K562 (cell line): ENCODE results near the gene LYPLA2. TPM values are rescaled to one million over a fixed set of nuclear protein-coding genes. Genes with fewer than 3 reads are reported as not detected.

Source experiments
- ASH1L ChIP-seq: fragments of 450-650 bp; IDR thresholded peaks from 2 replicates; pipeline ENCODE4 v1.6.1; 2018; ENCODE audit warnings: borderline replicate concordance, mild to moderate bottlenecking, low read depth; ENCODE audit not compliant: partially characterized antibody
- BCL6 ChIP-seq: fragments of 250-450 bp; sonication (Bioruptor Pico); IDR thresholded peaks from 2 replicates; pipeline ENCODE4 v1.4.0; 2020
- BRF2 ChIP-seq: IDR thresholded peaks from 3 replicates; pipeline ENCODE4 v1.6.1; 2011; ENCODE audit warnings: borderline replicate concordance, mild to moderate bottlenecking; ENCODE audit not compliant: insufficient read length, insufficient read depth
- CGGBP1 ChIP-seq: fragments of 250-450 bp; sonication (Bioruptor Pico); IDR thresholded peaks from 2 replicates; pipeline ENCODE4 v1.9.0; 2021; ENCODE audit warnings: mild to moderate bottlenecking
- GABPB2 ChIP-seq: fragments of 250-450 bp; sonication (Bioruptor Pico); conservative IDR thresholded peaks from 2 replicates; pipeline ENCODE4 v1.5.1; 2021; ENCODE audit warnings: mild to moderate bottlenecking
- HDAC6 ChIP-seq: IDR thresholded peaks from 2 replicates; pipeline ENCODE4 v1.6.1; 2012; ENCODE audit warnings: low read depth, mild to moderate bottlenecking, control low read depth, inconsistent platforms, low read length, moderate library complexity
- IRF9 ChIP-seq: fragments of 450-650 bp; IDR thresholded peaks from 2 replicates; pipeline ENCODE4 v1.6.1; 2016; ENCODE audit warnings: missing biosample characterization, missing genetic modification characterization
- PHTF2 ChIP-seq: fragments of 250-450 bp; sonication (Bioruptor Pico); IDR thresholded peaks from 2 replicates; pipeline ENCODE4 v1.5.0; 2021; ENCODE audit warnings: mild to moderate bottlenecking
- PRDM10 ChIP-seq: fragments of 450-650 bp; IDR thresholded peaks from 2 replicates; pipeline ENCODE4 v1.6.1; 2018; ENCODE audit not compliant: partially characterized antibody
- SIRT6 ChIP-seq: IDR thresholded peaks from one replicate; pipeline ENCODE4 v1.6.1; 2012; ENCODE audit warnings: low read depth, mild to moderate bottlenecking, control low read depth, inconsistent platforms, low read length, moderate library complexity
- SOX6 ChIP-seq: fragments of 450-650 bp; IDR thresholded peaks from 2 replicates; pipeline ENCODE4 v1.6.1; 2014; ENCODE audit warnings: mild to moderate bottlenecking
- SUPT5H ChIP-seq: fragments of 450-650 bp; IDR thresholded peaks from 2 replicates; pipeline ENCODE4 v1.6.1; 2016
- THAP12 ChIP-seq: fragments of 250-450 bp; sonication (Bioruptor Pico); IDR thresholded peaks from 2 replicates; pipeline ENCODE4 v1.9.0; 2021; ENCODE audit warnings: mild to moderate bottlenecking, inconsistent platforms
- ZNF175 ChIP-seq: fragments of 200-800 bp; sonication (Bioruptor generic); IDR thresholded peaks from 2 replicates; pipeline ENCODE4 v1.6.1; 2016; ENCODE audit warnings: low read depth, mild to moderate bottlenecking, missing genetic modification characterization, missing compliant biosample characterization
- ZNF280B ChIP-seq: fragments of 250-450 bp; sonication (Bioruptor Pico); IDR thresholded peaks from 2 replicates; pipeline ENCODE4 v1.5.1; 2021; ENCODE audit warnings: mild to moderate bottlenecking
- ZNF75A ChIP-seq: fragments of 450-650 bp; formaldehyde crosslinking; IDR thresholded peaks from 2 replicates; pipeline ENCODE4 v1.4.0; 2020; ENCODE audit warnings: mild to moderate bottlenecking
- ZNF77 ChIP-seq: fragments of 250-450 bp; sonication (Bioruptor Pico); IDR thresholded peaks from 2 replicates; pipeline ENCODE4 v1.5.0; 2020
- polyA plus RNA-seq, 8 experiments: library from polyadenylated mRNA; depleted of rRNA in 4 of 8; stranded (reverse) in 5 of 8; unstranded in 3 of 8; fragments of >200 nt; fragmentation: Nextera tagmentation in 2 of 8; fragmentation: Illumina TruSeq in 1 of 8; extraction: Ambion mirVana in 2 of 8; extraction: Trizol in 1 of 8; gene quantifications; 2 replicates each; pipeline versions ENCODE4 v1.2.1 to v1.2.3, GENCODE V29; 2011 to 2014; ENCODE audit warnings: inconsistent platforms in 1 of 8, missing spikeins in 1 of 8
- total RNA-seq, 7 experiments: library from RNA; depleted of rRNA in 6 of 7; stranded (reverse); fragments of >200 nt in 6 of 7; fragmentation: Illumina TruSeq in 2 of 7; extraction: Trizol in 2 of 7; gene quantifications; 2 replicates each; pipeline versions ENCODE4 v1.2.1 to v1.2.3, GENCODE V29; 2011 to 2021; ENCODE audit warnings: low replicate concordance in 1 of 7

Gene LYPLA2
- total and polyA plus RNA-seq, 9 of the 15 experiments (the other 6 are each of a cell fraction or from before 2014, with no cell fraction given), result 3.9 to 128 (median 60.1) TPM

- TF ChIP-seq PRDM10 (no peak), BRF2 (no peak), SOX6 (peak; percentile 39; the same call in 1 of the 2 replicates), ZNF175 (CRISPR knock-in tag) (no peak), CGGBP1 (no peak), BCL6 (CRISPR knock-in tag) (no peak), GABPB2 (CRISPR knock-in tag) (no peak), THAP12 (CRISPR knock-in tag) (0 out of 2 replicates have a peak, but pooled peaks have one; percentile 35), ZNF280B (CRISPR knock-in tag) (no peak), ZNF77 (CRISPR knock-in tag) (no peak), HDAC6 (no peak), SIRT6 (no peak), SUPT5H (peak; percentile 82), PHTF2 (CRISPR knock-in tag) (no peak), ASH1L (no peak), ZNF75A (CRISPR knock-in tag) (no peak), IRF9 (tag) (no peak)
Observed at GRCh38 chr1:23800400-23801337, 9.7 kb downstream of the LYPLA2 start, which contains the start of gene GALE (continued).
